ENCODE data around the gene GAN. TPM values are rescaled to one million over a fixed set of nuclear protein-coding genes. Genes with fewer than 3 reads are reported as not detected.
A peak's percentile ranks its signal among the peaks of the same experiment; 100 is the strongest.
"Not testable (repeated sequence)": the region's sequence is repeated elsewhere in the genome, so short reads cannot be mapped to it uniquely, and the experiment has no call there.

Gene GAN
- total RNA-seq, 1 donor from 2014 or later = 10.0 TPM

- no peak for DNase-seq (ENCODE audit: low spot score)
Measured at GRCh38 chr16:81307770-81308169, 7.0 kb upstream of the GAN start.

GRCh38 chr16:81310045-81310644 is 4.6 kb upstream of the GAN start:
- DNase-seq (ENCODE audit: low spot score) = no peak

- no peak for DNase-seq (ENCODE audit: low spot score)
Measured at GRCh38 chr16:81311762-81312161, 3.0 kb upstream of the GAN start.

GRCh38 chr16:81313701-81314602 is 810 bp upstream of the GAN start:
- DNase-seq (ENCODE audit: low spot score) = no peak

GRCh38 chr16:81315271-81316175 is 761 bp downstream of the GAN start:
- DNase-seq (ENCODE audit: low spot score) = peak; percentile 90

- no peak for DNase-seq (ENCODE audit: low spot score)
Measured at GRCh38 chr16:81316176-81316496, 1.4 kb downstream of the GAN start.

- DNase-seq (ENCODE audit: low spot score) = no peak
Measured at GRCh38 chr16:81318711-81319110, 3.9 kb downstream of the GAN start.

GRCh38 chr16:81319221-81319912 is 4.6 kb downstream of the GAN start:
- DNase-seq (ENCODE audit: low spot score) = no peak

GRCh38 chr16:81321039-81321438 is 6.3 kb downstream of the GAN start:
- DNase-seq (ENCODE audit: low spot score) = no peak

- no peak for DNase-seq (ENCODE audit: low spot score)
Measured at GRCh38 chr16:81321536-81321935, 6.8 kb downstream of the GAN start.

GRCh38 chr16:81324808-81325207 is 10.0 kb downstream of the GAN start:
- DNase-seq (ENCODE audit: low spot score) = no peak

GRCh38 chr16:81327011-81327410 is 12.2 kb downstream of the GAN start:
- no peak for DNase-seq (ENCODE audit: low spot score)

- no peak for DNase-seq (ENCODE audit: low spot score)
Measured at GRCh38 chr16:81327447-81328196, 12.9 kb downstream of the GAN start.

GRCh38 chr16:81329947-81330346 is 15.2 kb downstream of the GAN start:
- no peak for DNase-seq (ENCODE audit: low spot score)

GRCh38 chr16:81333356-81333755 is 18.6 kb downstream of the GAN start:
- no peak for DNase-seq (ENCODE audit: low spot score)

GRCh38 chr16:81335669-81336068 is 20.9 kb downstream of the GAN start:
- no peak for DNase-seq (ENCODE audit: low spot score)

GRCh38 chr16:81337097-81337496 is 22.3 kb downstream of the GAN start:
- no peak for DNase-seq (ENCODE audit: low spot score)

- DNase-seq (ENCODE audit: low spot score) = not testable (repeated sequence)
Measured at GRCh38 chr16:81345172-81345571, 30.4 kb downstream of the GAN start.

GRCh38 chr16:81347425-81347824 is 32.7 kb downstream of the GAN start:
- no peak for DNase-seq (ENCODE audit: low spot score)

- DNase-seq (ENCODE audit: low spot score) = no peak
Measured at GRCh38 chr16:81349608-81350305, 35.0 kb downstream of the GAN start.
